Left ventricle myocardium superior (tissue), 1 donor: Measurements from ENCODE around the gene MISFA. TPM values are rescaled to one million over a fixed set of nuclear protein-coding genes. Genes with fewer than 3 reads are reported as not detected.
"Not testable (repeated sequence)": the region's sequence is repeated elsewhere in the genome, so short reads cannot be mapped to it uniquely, and the experiment has no call there.

Source experiments
- ATAC-seq: fragments of 200-7000 bp; cut with Tn5 transposase; one replicate; pipeline ENCODE4 v1.9.1; 2020; ENCODE audit warnings: mild to moderate bottlenecking, moderate library complexity
- DNase-seq: peaks from one replicate; pipeline ENCODE4 v3.0.0-alpha.2; 2020
- intact Hi-C: fragments of 100-400 bp; cut with micrococcal nuclease; formaldehyde crosslinking; loops from one replicate; pipeline ENCODE4 v1.11.0; 2022
- long read RNA-seq: library from polyadenylated mRNA; unstranded; transcript quantifications from one replicate; pipeline ENCODE4 v2.0.0, GENCODE V29; 2021
- total RNA-seq: library from RNA; stranded (reverse); fragmentation: NEBNext Ultra II Directional; extraction: Animal tissue kit (Norgen Biotek cat#: 25700); gene quantifications from one replicate; pipeline ENCODE4 v1.2.1, GENCODE V29; 2021
- donor health status: DM: no; HTN: yes; CAD: no; lungs with severe emphysema.

MISFA gene
- 10.3 TPM for total RNA-seq
- long read RNA-seq, partial matches to known transcripts = 1 of 3 reads
- long read RNA-seq, other reads (novel, unspliced or antisense) = 2 of 3 reads

DNA sequence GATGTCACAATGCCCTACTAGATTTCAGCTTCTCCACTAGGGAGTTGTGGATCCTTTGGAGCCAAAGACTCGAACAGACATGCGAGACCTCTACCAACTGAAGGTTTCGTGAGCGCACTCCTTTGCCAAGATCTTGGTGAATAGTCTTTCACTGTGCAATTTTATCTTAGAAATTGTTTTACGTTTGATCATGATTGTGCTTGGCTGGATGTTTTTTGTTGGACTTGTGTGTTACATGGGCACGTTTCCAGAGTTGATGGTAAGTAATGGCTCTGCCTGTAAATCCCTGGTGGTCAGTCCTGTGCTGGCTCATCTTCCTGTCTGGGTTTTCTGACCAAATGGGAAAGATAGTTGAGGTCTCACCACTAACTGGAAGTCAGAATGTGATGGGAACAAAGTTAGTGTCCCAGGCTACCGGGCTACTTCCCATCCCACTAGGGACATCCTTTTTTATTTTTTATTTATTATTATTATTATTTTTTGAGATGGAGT lies at the start of gene MISFA:
Gene MISFA, plus strand, starts transcription at position 51 of the 492 bp plus-strand sequence. Its CDS starts 140 bp downstream, at position 191.
- ATAC-seq = no peak
- DNase-seq = no peak
- intact Hi-C loops = no loop called here

DNA sequence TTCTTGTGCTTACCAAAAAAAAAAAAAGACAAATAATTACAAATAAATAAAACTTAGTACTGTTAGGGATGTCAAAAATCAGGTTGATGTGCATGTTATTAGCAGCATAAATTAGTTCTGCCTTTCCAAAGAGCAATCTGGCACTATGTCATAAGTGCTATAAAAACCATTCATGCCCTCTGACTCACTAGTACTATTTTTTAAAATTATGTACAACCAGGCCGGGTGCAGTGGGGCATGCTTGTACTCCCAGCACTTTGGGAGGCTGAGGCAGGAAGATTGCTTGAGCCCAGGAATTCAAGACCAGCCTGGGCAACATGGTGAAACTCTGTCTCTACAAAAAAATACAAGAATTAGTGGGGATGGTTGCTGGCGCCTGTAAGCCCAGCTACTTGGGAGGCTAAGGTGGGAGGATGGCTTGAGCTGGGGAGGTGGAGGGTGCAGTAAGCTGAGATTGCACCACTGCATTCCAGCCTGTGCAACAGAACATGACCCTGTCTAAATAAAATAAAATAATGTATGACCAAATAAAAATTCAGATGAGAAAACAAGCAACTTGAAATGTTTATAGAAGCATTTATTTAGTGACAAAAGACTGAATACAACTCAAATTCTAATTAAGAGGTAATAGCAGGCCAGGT lies 36.4 kb upstream of the MISFA start:
- no peak for ATAC-seq
- intact Hi-C loops = no loop called here
- DNase-seq = no peak

DNA sequence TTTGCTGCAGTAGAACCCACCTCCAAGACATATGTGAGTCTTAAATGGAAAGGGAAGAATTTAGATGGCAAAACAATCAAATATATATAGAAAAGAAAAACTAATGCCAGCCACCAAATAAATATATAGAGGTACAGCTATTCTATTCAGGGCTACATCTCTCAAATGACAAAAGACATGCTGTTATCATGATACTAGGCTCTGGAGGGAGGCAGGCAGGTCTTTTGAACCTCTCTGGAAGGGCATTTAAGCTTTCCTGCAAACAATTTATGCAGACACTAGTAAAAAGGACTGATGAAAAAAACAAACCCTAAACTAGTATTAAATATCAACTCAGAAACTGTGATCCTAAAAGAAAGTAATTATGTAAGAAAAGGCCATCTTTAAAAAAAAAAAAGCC lies 35.4 kb upstream of the MISFA start:
- intact Hi-C loops = no loop called here
- ATAC-seq (no peak), DNase-seq (no peak)

DNA sequence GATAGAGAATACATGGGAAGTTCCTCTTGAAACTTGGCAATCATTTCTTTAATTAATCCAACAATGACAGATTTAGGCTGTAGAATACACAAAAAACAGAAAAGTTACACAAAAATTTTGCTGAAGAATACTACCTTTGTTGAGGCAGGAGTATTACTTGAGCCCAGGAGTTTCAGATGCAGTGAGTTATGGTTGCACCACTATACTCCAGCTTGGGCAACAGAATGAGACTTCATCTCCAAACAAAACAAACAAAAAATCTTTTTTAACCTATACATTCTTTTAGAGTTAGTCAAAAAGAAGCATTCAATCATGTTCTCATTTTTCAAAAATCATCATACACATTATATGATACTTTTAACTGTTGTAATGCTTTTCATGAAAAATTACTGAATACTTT lies 33.2 kb upstream of the MISFA start:
- DNase-seq = no peak
- ATAC-seq = no peak
- intact Hi-C loops = no loop called here

DNA sequence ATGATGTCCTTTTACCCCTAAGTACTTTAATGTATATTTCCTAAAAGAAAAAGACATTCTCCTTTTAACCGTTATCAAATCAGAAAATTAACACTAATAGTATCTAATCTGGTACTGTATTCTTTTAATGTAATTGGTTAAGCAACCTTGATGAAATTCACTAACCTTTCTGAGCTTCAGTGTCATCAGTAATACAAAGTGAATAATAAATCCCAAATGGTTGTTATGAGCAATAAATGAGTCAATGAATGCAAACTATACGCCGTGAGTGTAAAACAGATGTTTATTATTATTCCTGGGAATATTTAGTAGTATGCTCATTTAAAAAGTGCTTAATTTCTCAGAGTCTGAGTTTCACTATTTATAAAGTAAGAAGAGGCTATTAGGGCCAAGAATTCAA lies 32.5 kb upstream of the MISFA start:
- intact Hi-C loops = no loop called here
- DNase-seq = no peak
- no peak for ATAC-seq

DNA sequence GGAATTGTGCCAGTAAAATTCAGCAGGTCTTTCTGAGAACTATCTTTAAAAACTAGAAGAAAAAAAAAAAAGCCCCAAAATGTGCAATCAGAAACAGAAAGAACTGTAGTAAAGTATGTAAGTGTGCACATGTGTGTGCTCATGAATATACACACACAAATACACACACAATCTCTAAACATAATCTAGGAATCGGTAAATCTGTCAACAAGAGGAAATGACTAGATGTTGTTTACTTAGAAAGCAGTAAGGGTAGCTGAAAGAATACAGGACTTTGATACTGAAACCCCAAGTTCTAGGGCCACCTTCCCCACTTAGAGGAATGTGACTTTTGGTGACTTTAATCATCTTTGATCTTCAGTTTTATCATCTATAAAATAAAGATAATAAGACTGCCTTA lies 24.2 kb upstream of the MISFA start:
- ATAC-seq (no peak), DNase-seq (no peak)
- intact Hi-C loops = no loop called here

DNA sequence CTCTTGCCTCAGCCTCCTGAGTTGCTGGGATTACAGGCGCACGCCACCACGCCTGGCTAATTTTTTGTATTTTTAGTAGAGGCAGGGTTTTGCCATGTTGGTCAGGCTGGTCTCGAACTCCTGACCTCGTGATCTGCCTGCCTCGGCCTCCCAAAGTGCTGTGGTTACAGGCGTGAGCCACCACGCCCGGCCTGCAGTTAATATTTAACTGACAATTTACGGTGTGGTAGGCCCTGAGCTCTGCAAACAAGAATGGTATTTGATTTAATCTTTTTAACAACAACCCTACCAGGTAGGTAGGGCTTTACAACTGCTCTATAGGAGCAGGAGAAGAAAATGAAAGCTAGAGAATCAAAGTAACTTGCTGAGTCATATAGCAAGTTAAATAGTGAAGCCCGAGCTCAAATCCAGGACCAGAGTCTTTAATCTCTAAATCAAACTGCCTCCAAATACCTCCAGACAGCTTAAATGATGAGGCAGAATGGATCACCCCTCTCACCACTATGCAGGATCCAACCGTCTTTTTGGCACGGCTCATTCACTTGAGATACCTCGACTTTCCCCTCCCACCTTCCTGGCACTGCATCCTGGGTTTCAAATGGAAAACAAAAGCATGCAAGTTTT lies 20.5 kb upstream of the MISFA start:
- no peak for ATAC-seq
- DNase-seq = no peak
- intact Hi-C loops = no loop called here

DNA sequence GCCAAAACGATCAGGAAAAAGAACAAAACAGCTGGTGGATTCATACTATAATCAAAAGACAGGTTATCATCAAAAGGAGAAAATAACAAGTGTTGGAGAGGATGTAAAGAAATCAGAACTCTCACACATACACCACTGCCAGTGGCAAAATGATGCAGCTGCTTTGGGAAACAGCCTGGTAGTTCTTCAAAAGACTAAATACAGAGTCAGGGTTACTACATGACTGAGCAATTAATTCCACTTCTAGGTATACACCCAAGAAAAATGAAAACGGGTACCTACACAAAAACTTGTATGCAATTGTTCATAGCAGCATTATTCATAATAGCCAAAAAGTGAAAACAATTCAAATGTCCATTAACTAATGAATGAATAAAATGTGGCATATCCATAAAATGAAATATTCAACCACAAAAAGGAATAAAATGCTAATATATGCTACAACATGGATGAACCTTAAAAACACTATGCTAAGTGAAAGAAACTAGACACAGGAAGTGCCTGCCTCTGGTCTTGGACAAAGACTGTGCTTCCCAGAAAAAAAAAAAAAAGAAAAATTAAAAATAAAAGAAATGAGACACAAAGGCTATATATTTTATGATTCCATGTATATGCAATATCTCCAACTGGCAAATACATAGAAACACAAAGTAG lies 19.3 kb upstream of the MISFA start:
- no peak for ATAC-seq
- no peak for DNase-seq
- intact Hi-C loops = no loop called here

DNA sequence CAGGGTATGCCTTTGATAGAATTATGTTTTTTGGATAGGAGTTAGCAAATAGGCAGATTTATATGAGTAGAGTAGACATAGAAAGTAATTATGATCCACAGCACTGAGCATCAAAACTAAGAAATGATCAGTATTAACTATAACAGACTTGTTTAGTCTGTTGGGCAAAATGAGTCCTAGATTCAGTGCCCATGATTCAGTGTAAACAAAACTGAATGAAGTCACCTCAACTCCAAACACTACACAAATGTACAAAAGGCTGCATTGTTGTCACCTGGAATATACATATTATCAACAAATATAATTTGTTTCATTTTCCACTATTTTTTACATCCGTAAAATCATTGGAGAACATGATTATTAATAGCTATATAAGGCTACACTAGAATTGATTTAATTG lies 17.8 kb upstream of the MISFA start:
- ATAC-seq = no peak
- DNase-seq = no peak
- intact Hi-C loops = no loop called here

DNA sequence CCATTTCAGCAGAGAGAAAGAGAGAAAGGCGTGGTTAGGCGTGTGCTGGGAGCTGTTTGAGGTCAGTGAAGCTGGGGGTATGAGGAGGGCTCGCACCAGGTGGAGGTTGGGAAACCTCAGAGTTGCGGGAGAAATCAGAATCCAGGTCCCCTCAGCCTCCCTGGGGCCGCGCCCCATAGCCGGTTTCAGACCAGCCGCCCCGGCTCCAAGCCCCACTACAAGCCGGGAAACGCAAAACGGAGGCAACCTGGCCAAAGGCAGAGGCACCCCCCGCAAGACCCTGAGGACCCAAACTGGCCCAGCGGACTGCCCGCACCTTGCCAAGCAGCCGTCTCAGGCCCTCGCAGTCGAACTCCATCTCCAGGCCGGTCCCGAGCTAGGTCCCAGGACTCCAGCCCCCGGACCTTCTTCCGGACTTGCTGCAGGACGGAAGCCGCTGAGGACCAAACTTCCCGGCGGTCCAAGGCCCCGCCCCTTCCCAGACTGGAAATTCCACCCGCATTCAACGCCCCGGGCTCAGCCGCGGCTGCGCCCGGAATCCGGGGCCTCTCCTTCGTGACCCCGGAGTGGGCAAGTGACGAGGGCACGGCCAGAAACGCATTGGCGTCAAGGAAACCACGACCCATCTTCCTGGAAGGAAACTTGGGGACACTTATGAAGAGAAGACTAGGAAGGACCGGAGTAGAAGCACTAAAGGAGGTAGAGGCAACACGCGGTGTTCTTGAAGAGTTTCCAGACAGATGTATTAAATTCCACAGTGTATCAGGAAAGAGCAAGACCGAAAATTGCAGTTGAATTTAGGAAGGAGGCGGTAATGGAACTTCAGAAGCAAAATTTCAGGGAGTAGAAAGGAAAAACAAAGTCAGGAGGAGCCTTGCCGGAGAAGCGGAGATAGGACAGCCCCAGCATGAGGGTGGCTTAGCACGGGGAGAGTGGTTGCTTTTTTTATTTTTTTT lies 11.0 kb upstream of the MISFA start, which contains the start of gene UEVLD:
Gene UEVLD, minus strand, starts transcription at position 438 of the 956 bp plus-strand sequence. Its CDS starts 80 bp downstream, at position 358.
- intact Hi-C loops = no loop called here
- peak; percentile 99 for ATAC-seq
- DNase-seq = peak; percentile 93

DNA sequence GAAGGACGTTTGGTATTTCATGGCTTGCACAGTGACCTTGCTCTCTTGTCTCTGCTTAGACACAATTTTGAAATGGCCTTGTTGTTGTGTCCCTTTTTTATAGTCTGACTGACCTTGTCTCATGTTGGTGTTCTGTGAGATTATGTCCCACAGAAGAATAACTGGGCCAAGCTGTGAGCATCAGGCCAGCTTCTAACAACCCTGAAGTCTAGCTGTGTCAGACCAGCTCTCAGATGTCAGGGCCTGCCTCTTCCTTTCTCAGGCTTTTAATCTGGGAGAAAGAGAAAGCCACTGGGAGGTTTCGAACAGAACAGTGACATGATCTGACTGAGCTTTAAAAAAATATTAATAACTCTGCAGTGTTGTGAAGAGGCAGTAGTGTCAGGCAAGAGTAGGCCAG lies 9.0 kb upstream of the MISFA start:
- no peak for ATAC-seq
- intact Hi-C loops = no loop called here
- DNase-seq = no peak

DNA sequence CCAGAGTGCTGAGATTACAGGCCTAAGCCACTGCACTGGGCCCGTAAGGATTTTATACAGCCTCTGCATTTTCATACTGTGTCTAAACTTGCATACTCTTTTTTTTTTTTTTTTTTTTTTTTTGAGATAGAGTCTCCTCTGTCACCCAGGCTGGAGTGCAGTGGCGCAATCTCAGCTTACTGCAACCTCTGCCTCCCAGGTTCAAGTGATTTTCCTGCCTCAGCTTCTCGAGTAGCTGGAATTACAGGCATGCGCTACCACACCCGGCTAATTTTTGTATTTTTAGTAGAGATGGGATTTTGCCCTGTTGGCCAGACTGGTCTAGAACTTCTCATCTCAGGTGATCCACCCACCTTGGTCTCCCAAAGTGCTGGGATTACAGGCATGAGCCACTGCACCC lies 5.5 kb upstream of the MISFA start:
- ATAC-seq, DNase-seq, intact Hi-C loops: not testable (repeated sequence)

DNA sequence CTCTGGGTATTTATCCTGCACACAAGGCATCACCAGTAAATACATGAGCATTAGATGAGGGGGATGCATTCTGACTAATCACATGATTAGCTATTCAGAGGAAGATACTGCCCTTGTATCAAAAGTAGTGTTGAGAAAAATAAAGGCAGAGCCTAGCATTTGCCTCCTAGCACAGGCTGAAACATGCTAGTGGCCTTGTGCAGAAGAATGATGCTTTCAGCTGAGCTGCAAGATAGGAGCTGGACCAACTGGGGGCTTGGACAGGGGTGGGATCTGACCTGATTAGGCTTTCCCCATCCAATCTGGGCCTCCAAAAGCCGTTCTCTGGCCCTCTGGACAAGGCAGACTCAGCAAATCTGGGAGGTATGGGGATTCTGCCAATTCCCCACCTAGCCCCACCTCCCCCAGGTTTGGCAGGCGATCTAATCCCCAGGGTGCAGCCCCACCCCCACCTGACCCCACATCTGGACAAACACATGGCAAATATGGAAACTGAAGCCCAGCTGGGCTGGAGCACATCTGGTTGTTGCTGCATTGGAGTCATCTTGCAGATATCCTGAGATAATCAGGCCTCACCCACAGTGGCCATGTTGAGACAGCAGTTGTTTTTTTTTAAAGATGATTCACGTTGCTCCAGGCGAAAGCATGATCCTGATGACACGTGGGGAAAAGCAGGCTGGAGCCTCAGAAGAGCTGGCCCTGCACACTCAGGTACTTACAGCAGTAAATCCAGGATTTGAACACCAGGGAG lies 4.4 kb upstream of the MISFA start:
- ATAC-seq = no peak
- intact Hi-C loops = no loop called here

DNA sequence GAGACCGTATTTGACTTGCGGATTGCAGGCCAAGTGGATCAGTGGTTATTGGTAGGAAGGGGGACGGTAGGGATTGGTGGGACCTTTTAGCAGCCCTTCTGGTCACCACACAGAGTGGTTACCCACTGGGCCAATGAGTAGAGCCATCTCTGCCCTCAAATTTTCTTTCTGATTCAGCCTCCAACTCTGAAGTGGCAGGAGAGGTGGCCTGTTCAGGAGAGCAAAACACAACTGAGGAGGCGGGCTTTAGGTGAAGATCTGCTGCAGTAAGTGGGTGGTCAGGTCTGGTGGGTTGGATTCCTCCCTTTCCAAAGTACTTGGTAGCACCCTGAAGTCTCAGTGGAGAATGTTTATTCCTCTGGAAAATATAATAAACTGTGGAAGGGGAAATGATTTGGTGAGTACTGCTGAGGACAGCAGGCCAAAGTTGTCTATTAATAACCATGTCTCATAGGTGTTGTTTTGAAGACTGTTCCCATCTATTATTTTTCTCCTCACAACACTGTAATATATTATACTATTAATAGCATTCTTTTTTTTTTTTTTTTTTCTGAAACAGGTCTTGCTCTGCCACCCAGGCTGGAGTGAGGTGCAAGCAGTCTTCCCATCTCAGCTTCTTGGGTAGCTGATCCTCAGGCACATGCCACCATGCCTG lies 1.5 kb downstream of the MISFA start:
- ATAC-seq (peak; percentile 86), DNase-seq (no peak)
- intact Hi-C loops = no loop called here

More for the DNA sequence above, 4.4 kb upstream of the MISFA start:
- DNase-seq = no peak

DNA sequence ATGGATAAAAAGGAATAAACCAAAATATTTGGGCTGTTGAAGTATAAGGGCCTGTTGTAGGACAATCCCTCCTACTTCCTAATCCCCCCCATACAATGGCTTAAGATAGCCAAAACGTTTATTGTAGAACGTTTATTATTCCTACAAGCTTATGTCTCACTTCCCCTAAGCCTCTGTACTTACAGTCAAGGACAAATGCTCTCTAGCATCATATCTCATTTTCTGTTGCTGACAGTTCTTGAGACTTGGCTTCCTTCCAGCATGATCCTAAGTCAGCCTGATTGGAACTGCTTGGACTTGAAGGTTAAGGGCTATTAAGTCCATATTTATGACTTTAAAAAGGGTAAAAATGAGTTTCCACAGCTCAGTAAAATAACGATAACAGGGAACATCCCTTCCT lies 8.8 kb downstream of the MISFA start:
- intact Hi-C loops = no loop called here
- ATAC-seq (peak; percentile 66), DNase-seq (no peak)

DNA sequence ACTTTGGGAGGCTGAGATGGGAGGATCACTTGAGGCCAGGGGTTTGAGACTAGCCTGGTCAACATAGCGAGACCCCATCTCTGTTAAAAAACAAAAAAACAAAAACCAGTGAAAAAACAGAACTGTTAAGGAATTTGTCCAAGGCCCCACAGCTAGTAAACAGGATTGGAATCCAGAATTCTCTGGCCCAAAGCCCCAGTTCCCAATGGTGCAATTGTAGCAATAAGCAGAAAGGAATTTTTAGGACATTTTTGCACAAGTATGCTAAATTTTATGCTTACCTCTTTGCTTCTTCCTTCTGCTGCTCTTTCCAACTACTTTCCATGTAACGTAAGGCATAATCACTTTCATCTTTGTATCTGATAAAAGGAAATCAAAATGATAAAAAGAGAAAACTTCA lies 11.6 kb downstream of the MISFA start:
- no peak for DNase-seq
- ATAC-seq = no peak
- intact Hi-C loops = no loop called here

DNA sequence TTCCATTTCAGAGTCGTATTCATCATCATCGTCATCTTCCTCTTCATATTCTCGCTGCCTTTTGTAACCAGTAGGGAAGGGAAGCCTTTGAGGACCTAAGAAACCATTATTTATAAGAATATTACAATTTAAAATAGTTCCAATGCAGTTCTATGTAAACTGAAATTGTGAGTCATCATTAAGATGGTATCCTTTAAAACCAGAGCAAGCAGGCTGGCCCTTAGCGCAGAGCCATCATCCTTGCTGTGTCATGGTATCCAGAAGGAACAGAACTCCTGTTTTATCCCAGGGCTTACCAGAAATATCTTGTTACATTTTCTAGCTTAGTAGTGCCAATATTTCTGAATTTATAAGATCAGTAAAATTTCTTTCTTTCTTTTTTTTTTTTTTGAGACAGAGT lies 12.8 kb downstream of the MISFA start:
- intact Hi-C loops = no loop called here
- ATAC-seq (no peak), DNase-seq (no peak)

DNA sequence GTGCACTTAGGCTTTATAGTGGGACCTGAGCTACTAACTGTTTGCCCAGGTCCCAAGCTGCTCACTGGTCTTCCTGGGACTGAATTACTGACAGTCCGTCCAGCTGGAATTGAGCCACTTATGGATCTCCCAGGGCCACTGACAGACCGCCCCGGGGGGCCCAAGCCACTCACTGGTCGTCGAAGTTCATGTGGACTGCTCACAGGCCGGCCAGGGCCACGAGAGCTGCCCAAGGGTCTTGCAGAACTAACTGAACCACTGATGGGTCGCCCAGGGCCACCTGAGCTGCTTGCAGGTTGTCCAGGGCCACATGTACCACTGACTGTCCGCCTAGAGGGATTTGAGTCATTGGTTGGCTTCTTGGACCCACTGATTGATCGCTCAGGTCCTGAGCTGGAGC lies 15.1 kb downstream of the MISFA start:
- intact Hi-C loops = no loop called here
- ATAC-seq = no peak
- no peak for DNase-seq
